GM12872 (cell line): ENCODE measurements around the gene SRRD.

Experiments used
- CTCF ChIP-seq: IDR thresholded peaks from 3 replicates; pipeline ENCODE4 v1.5.1; 2011; ENCODE audit warnings: low read depth, mild to moderate bottlenecking, low read length, moderate library complexity; ENCODE audit not compliant: insufficient read depth

Gene SRRD

GRCh38 chr22:26527574-26528465 is 44.1 kb downstream of the SRRD start:
- TF ChIP-seq CTCF, result no peak

GRCh38 chr22:26529345-26529744 is 45.7 kb downstream of the SRRD start:
- no peak for TF ChIP-seq CTCF

DNA sequence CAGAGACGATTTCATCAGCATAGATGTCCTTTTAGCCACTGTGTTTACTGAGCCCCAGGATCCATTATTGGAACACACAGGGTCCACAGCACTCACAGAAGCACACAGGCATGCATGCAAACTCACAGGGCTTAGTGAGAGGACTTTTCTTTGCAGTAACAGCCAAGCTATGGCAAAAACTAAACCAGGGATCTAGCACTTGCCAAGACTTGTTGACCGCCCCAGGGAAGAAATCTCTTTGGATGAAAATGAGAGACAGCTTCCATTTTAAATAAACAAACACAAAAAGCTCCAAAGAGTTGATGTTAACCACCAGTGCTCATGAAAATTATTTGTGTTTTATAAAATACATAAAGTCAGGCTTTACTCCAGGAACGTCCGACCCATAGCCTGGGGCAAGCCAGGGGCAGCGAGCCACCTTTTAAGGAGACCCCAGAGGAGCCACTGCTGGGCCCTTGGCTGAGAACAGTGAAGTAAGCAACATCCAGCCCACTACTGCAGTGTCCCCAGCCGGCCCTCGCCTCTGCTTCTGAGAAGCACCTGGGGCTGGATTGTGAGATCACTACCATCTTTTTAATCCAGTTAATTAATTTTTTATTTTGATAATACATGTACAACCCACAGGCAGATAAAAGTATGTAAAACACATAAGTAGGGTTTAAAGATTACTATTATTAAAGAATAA is 50.6 kb downstream of the SRRD start:
- no peak for TF ChIP-seq CTCF

DNA sequence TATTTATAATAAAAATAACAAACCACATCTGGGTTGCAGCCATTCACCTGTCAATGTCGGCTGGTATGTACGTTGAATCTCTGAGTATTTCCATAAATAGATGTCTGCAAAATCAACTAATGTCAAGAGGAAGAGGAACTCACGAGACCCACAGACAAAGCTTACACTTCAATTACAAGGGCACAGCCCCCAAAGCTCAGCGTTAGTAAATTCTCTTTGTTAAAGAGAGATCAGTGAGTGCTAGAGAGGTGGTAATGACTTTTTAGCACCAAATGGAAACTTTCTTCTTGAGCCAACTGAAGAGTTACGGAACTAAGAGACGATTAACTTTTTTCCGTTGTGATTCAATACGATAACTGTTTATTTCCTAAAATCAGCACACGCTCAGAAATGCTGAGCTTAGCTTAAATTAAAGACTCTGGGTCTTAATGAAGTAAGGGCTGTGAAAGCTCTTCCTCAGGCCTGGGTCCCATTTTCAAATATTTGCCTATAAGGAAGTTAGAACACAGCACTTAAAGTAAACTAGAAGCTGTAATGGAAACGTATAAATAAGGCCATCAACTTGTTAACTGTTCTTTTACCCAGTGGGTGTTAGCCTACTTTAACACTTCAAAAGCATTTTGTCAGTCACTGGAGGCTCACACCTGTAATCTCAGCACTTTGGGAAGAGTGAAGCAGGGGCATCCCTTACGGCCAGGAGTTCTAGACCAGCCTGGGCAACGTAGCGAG is 51.4 kb downstream of the SRRD start:
- no peak for TF ChIP-seq CTCF

DNA sequence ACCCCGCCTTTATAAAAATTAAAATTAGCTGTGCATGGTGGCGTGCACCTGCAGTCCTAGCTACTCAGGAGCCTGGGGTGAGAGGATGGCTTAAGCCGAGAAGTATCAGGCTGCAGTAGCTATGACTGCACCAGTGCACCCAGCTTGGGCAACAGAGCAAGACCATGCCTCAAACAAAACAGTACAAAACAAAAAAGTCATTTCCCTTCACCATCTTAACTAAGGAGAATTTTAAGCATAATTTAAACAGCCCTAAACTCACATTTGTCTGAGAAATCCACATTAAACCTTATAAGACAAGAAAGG is 51.9 kb downstream of the SRRD start:
- TF ChIP-seq CTCF, result no peak

GRCh38 chr22:26536056-26536761 is 52.5 kb downstream of the SRRD start:
- TF ChIP-seq CTCF, result no peak

DNA sequence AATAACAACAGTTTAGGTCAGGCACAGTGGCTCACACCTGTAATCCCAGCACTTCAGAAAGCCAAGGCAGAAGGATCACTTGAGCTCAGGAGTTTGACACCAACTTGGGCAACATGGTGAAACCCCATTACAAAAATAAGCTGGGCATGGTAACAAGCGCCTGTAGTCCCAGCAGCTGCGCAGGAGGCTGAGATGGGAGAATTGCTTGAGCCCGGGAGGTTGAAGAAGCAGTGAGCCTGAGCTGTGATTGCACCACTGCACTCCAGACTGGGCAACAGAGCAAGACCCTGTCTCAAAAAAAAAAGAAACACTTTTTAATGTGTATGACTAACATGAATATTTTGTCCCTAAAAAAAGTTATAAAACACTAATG is 53.1 kb downstream of the SRRD start:
- no peak for TF ChIP-seq CTCF
